GM12872 (cell line): ENCODE results near the gene MSRB2.

Source experiments
- TF ChIP-seq, protein P1 (sequence below): IDR thresholded peaks from 3 replicates; pipeline ENCODE4 v1.5.1; 2011; ENCODE audit warnings: low read depth, mild to moderate bottlenecking, low read length, moderate library complexity; ENCODE audit not compliant: insufficient read depth

The MSRB2 gene

DNA sequence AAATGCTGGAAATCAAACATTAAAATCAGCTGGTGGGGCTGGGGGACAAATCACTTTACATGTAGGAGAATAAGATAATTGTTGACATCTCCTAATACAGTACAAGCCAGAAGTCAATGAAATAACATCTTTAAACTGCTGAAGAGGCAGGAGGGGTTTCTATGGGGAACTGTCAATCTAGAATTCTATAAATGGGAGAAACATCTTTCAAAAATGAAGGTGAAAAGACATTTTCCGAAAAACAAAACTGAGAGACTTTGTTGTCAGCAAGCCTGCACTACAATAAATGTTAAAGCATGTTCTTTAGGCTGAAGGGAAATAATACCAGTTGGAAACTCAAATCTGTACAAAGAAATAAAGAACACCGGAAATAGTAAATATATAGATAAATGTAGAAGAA, 17.3 kb upstream of the MSRB2 start:
- TF ChIP-seq, protein P1, sequence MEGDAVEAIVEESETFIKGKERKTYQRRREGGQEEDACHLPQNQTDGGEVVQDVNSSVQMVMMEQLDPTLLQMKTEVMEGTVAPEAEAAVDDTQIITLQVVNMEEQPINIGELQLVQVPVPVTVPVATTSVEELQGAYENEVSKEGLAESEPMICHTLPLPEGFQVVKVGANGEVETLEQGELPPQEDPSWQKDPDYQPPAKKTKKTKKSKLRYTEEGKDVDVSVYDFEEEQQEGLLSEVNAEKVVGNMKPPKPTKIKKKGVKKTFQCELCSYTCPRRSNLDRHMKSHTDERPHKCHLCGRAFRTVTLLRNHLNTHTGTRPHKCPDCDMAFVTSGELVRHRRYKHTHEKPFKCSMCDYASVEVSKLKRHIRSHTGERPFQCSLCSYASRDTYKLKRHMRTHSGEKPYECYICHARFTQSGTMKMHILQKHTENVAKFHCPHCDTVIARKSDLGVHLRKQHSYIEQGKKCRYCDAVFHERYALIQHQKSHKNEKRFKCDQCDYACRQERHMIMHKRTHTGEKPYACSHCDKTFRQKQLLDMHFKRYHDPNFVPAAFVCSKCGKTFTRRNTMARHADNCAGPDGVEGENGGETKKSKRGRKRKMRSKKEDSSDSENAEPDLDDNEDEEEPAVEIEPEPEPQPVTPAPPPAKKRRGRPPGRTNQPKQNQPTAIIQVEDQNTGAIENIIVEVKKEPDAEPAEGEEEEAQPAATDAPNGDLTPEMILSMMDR = no peak

- TF ChIP-seq, protein P1 = no peak
Observed at GRCh38 chr10:23079700-23080099, 15.7 kb upstream of the MSRB2 start.

DNA sequence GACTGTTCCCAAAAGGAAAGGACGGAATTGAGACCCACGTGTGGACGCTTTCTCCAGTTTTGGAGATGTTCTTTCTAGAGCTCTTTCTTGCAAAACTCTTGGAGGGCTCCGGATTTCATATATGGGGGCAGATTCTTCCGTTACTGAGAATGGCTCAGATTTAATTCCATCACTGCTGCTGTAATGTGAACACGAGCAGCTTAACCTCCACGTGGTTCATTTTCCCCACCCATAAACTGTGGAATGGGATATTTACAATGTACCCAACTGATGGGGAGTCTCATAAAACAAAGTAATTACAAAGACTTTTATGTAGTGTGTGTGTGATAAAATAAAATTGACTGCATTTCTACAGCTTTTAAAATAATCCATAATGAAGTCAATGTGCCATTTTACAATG, 15.1 kb upstream of the MSRB2 start:
- TF ChIP-seq, protein P1 = no peak

DNA sequence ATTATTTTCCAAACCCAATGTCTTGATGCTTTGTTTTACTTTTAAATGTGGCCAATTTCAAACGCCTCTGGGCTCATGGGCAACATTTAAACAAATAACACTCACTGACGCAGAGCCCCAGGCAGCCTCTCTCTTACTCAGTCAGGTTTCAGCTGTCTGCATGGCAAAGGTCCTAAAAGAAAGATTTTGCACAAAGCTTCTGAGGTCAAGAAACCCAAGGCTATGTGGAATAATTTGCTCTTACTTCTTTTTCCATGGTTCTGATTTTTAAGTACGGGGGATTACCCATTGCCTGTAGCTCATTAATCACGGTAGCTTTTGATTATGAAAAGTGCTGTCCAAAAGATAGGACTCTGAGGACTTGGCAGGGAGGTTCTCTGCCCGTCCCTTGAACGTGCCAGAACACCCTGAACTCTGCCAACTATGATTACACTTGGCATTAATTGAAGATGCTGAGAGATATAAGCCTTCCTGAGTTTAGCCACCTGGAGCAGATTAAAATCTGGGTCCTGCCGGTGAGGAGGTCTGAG, 14.1 kb upstream of the MSRB2 start:
- TF ChIP-seq, protein P1 = no peak

DNA sequence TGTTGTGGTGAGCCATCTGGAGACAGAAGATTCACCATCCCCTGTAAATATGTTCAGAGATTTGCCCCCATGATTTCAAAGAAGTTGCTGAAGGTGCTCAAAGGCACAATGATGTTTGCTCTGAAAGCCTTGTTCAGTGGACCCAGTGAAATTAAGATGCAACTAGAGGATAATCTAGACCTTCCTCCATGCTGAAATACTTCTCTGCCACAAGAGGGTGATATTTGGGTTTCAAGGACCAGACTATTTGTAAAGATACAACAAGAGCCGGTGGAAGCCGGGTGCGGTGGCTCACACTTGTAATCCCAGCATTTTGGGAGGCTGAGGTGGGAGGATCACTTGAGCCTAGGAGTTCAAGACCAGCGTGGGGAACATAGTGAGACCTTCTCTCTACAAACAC, 13.5 kb upstream of the MSRB2 start:
- TF ChIP-seq, protein P1 = peak; percentile 35; the same call in 1 of the 3 replicates

DNA sequence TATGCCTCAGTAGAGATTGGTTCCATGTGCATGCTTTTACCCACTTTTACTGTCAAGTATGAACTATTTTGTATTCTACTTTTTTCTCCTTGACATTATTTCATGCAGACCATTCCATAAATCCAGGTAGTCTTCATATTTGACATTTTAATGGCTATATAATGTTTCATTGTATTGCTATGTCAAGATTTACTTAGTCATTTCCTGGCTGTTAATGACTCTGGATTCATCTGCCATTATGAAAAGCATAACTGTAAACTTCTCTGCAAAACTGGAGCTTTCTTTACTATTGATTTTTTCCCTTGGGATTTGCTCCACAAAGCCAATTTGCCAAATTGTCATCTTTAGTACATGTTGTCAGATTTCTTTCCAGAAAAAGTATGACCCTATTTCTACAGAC, 6.8 kb upstream of the MSRB2 start:
- TF ChIP-seq, protein P1 = no peak

DNA sequence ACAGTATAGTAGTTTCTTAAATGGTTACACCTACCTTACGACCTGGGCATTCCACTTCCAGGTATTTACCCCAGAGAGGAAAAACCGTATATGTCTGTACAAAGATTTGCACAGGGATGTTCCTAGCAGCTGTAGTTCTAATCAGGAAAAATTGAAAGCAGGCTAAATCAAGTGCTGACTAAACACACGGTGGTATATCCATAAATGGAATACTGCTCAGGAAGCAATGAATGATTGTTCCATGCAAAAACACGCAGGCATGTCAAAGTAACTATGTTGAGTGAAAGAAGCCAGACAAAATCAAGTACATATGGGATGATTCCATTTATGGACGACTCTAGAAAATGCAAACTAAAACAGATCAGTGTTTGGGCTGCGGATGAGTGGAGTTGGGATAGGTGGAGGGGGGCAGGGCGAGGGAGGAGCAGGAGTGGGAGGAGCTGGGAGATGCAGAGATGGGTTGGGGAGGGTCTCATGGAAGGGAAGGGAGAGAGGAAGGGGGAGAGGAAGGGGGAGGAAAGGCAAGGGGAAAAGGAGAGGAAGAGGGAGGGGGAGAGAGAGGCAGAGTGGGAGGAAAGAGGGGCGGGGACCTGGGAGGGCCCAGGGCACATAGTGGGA, 484 bp upstream of the MSRB2 start:
- TF ChIP-seq, protein P1 = no peak
